ENCODE measurements around the gene ATG4B.

DNA sequence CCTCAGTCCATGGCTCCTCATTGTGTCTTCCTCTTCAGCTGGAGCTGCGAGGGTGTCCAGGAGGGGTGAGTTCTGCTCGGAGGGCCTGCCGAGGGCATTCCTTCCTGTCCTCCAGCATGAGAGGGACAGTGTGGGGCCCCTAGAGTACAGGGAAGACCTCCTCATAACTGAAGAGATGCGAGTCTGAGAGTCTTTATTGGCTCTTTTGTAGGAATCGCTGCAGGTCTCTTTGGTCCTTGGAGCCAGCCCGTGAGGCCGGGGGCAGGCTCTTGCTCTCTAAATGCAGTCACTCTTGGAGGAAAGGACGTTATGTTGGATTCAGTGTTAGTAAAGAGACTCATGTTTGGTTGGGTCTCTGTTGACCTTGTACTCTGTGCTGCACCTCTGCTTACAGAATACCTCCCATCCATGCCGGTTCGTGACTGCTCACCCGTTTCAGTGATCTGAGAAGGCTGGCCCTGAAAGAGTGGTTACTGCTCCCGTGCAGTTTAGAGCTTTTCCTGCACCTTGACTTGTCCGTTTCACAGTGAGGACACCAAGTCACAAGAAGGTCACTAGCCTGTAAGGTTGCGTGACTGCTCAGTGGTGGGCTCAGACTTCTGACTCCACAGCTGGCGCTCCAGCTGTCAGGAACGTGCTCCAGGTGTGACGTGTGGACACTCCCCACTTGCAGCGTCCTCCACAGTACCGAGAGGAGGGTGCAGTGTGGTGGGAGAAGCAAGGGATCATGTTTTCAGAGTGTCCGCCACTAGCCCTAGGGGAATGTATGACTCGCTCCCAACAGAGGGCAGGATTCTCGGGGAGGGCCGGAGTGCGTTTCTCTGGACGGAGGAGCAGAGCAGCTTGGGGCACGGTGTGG, 7.8 kb downstream of the ATG4B start:
- TF ChIP-seq, protein P1, sequence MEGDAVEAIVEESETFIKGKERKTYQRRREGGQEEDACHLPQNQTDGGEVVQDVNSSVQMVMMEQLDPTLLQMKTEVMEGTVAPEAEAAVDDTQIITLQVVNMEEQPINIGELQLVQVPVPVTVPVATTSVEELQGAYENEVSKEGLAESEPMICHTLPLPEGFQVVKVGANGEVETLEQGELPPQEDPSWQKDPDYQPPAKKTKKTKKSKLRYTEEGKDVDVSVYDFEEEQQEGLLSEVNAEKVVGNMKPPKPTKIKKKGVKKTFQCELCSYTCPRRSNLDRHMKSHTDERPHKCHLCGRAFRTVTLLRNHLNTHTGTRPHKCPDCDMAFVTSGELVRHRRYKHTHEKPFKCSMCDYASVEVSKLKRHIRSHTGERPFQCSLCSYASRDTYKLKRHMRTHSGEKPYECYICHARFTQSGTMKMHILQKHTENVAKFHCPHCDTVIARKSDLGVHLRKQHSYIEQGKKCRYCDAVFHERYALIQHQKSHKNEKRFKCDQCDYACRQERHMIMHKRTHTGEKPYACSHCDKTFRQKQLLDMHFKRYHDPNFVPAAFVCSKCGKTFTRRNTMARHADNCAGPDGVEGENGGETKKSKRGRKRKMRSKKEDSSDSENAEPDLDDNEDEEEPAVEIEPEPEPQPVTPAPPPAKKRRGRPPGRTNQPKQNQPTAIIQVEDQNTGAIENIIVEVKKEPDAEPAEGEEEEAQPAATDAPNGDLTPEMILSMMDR (IDR thresholded peaks at IDR 0.05): no peak
- no peak for TF ChIP-seq POLR2A (IDR thresholded peaks at IDR 0.05; ENCODE audit: low read depth)
- TF ChIP-seq POLR2AphosphoS5 (IDR thresholded peaks at IDR 0.05): no peak

Measured in esophagus muscularis mucosa (tissue), 3 donors.